K562 (cell line): ENCODE results near the gene UBE2J2. TPM values are rescaled to one million over a fixed set of nuclear protein-coding genes. Genes with fewer than 3 reads are reported as not detected.

Experiments
- ATAC-seq: fragments of 200-7000 bp; cut with Tn5 transposase; 3 replicates; pipeline ENCODE4 v1.9.1; 2020; ENCODE audit warnings: moderate library complexity
- BruUV-seq: library from RNA; stranded (reverse); fragments of 400-500 nt; replicated peaks from 2 replicates; lab custom pipeline; 2021; lab: Mats Ljungman, UMichigan
- CTCF ChIA-PET: fragments of 300-600 bp; formaldehyde crosslinking; extraction: SDS; loops from one replicate; lab custom pipeline; 2021; ENCODE audit warnings: low intra/inter-chr PET ratio; lab: Yijun Ruan, JAX
- POLR2A ChIA-PET: fragments of 300-600, 350-650 bp; sonication (Branson Sonifier 250); formaldehyde crosslinking; extraction: SDS; loops from one replicate; lab custom pipeline; 2021; ENCODE audit warnings: antibody characterized with exemption, inconsistent platforms; lab: Yijun Ruan, JAX
- DNase-seq, 4 experiments: peaks; one replicate each; pipeline versions ENCODE4 v3.0.0 to v3.0.0-alpha.2; 2011 to 2018; ENCODE audit warnings: low spot score in 3 of 4, mixed read lengths in 3 of 4; ENCODE audit errors: extremely low read depth in 1 of 4
- FAIRE-seq: peaks from 2 replicates; lab custom pipeline; 2011; peaks lifted over from hg19 to GRCh38; lab: Jason Lieb, UNC
- H2AFZ ChIP-seq: 2 replicates; pipeline ENCODE4 v1.6.0; 2011; ENCODE audit warnings: low read depth, low read length, control low read depth, inconsistent platforms
- H3K27ac ChIP-seq: fragments of 200-600 bp; 3 replicates; pipeline ENCODE4 v1.8.0; 2011; ENCODE audit warnings: low read depth, mild to moderate bottlenecking, control low read depth, inconsistent platforms, low read length, moderate library complexity, mixed read lengths; ENCODE audit errors: extremely low read depth
- H3K27me3 ChIP-seq, 2 experiments: fragments of 300-600 bp in 1 of 2; 2 replicates in 1 of 2; 3 replicates in 1 of 2; pipeline versions ENCODE4 v1.6.0 to v1.8.0; 2011; ENCODE audit warnings: inconsistent platforms in 2 of 2, low read length in 2 of 2, mild to moderate bottlenecking in 1 of 2, mixed read lengths in 1 of 2, moderate library complexity in 1 of 2; ENCODE audit not compliant: control insufficient read depth in 2 of 2, insufficient read depth in 2 of 2
- H3K36me3 ChIP-seq: fragments of 300-600 bp; 3 replicates; pipeline ENCODE4 v1.8.0; 2011; ENCODE audit warnings: mild to moderate bottlenecking, low read length, inconsistent platforms; ENCODE audit not compliant: control insufficient read depth, insufficient read depth
- H3K4me1 ChIP-seq, 2 experiments: fragments of 200-600 bp in 1 of 2; replicated peaks in 1 of 2; 2 replicates in 1 of 2; 3 replicates in 1 of 2; pipeline versions ENCODE4 v1.5.1 to v1.8.0; 2011; ENCODE audit warnings: inconsistent platforms in 2 of 2, low read length in 2 of 2, mild to moderate bottlenecking in 1 of 2, mixed read lengths in 1 of 2, moderate library complexity in 1 of 2; ENCODE audit not compliant: control insufficient read depth in 2 of 2, insufficient read depth in 2 of 2
- H3K4me2 ChIP-seq: 2 replicates; pipeline ENCODE4 v1.6.1; 2011; ENCODE audit warnings: low read length, control low read depth, inconsistent platforms, mixed read lengths; ENCODE audit not compliant: insufficient read depth
- H3K4me3 ChIP-seq: fragments of 200-600 bp; sonication (generic), shearing (Covaris generic); 2 replicates; pipeline ENCODE4 v1.5.1; 2016; ENCODE audit warnings: control low read depth, inconsistent platforms
- H3K79me2 ChIP-seq: fragments of 200-600 bp; 3 replicates; pipeline ENCODE4 v1.8.0; 2011; ENCODE audit warnings: low read length, inconsistent platforms; ENCODE audit not compliant: control insufficient read depth, insufficient read depth
- H3K9ac ChIP-seq, 2 experiments: 2 replicates each; pipeline versions ENCODE4 v1.6.0 to v1.6.1; 2011; ENCODE audit warnings: low read depth in 2 of 2, low read length in 2 of 2, control low read depth in 1 of 2, inconsistent platforms in 1 of 2, mild to moderate bottlenecking in 1 of 2, mixed read lengths in 1 of 2; ENCODE audit not compliant: insufficient read depth in 1 of 2
- H3K9me1 ChIP-seq: one replicate; pipeline ENCODE4 v1.6.0; 2011; ENCODE audit warnings: inconsistent platforms, mild to moderate bottlenecking, low read length, moderate library complexity; ENCODE audit not compliant: control insufficient read depth, insufficient read depth
- H3K9me3 ChIP-seq: replicated peaks from 2 replicates; pipeline ENCODE4 v1.5.1; 2011; ENCODE audit warnings: low read depth, low read length, inconsistent platforms; ENCODE audit not compliant: control insufficient read depth, insufficient read depth
- H4K20me1 ChIP-seq: replicated peaks from 2 replicates; pipeline ENCODE4 v1.6.1; 2011; ENCODE audit warnings: low read length, inconsistent platforms, mixed read lengths; ENCODE audit not compliant: control insufficient read depth, insufficient read depth
- BMI1 ChIP-seq: fragments of 150-350 bp; IDR thresholded peaks from 2 replicates; pipeline ENCODE4 v1.6.1; 2014; ENCODE audit warnings: low read length
- COPS2 ChIP-seq: fragments of 450-650 bp; conservative IDR thresholded peaks from 2 replicates; pipeline ENCODE4 v1.6.1; 2016; ENCODE audit warnings: mild to moderate bottlenecking, moderate library complexity
- CTCF ChIP-seq, 3 experiments: IDR thresholded peaks in 2 of 3; conservative IDR thresholded peaks in 1 of 3; 2 replicates each; pipeline ENCODE4 v1.5.1; 2011 to 2012; ENCODE audit warnings: low read length in 3 of 3, mild to moderate bottlenecking in 3 of 3, control low read depth in 2 of 3, improper control_type of control experiment in 1 of 3, inconsistent platforms in 1 of 3, low read depth in 1 of 3, mixed read lengths in 1 of 3, moderate library complexity in 1 of 3; ENCODE audit not compliant: insufficient read depth in 2 of 3
- E2F3 ChIP-seq: fragments of 250-450 bp; sonication (Bioruptor Pico); IDR thresholded peaks from 2 replicates; pipeline ENCODE4 v1.4.0; 2020; ENCODE audit warnings: mild to moderate bottlenecking
- KDM5B ChIP-seq: fragments of 200-600 bp; sonication (generic); IDR thresholded peaks from 2 replicates; pipeline ENCODE4 v1.6.1; 2012; ENCODE audit warnings: low read depth, mild to moderate bottlenecking, moderate library complexity, low read length, control low read depth, inconsistent platforms; ENCODE audit not compliant: insufficient replicate concordance
- NR1H2 ChIP-seq: sonication (generic); formaldehyde crosslinking; IDR thresholded peaks from 2 replicates; pipeline ENCODE4 v1.4.0; 2020; ENCODE audit warnings: mild to moderate bottlenecking, missing genetic modification reagents
- ZNF277 ChIP-seq: fragments of 250-450 bp; sonication (Bioruptor Pico); IDR thresholded peaks from 2 replicates; pipeline ENCODE4 v1.8.0; 2022; ENCODE audit warnings: inconsistent platforms, mild to moderate bottlenecking, moderate library complexity, borderline replicate concordance
- ZNF398 ChIP-seq: fragments of 250-450 bp; sonication (Bioruptor Pico); IDR thresholded peaks from 2 replicates; pipeline ENCODE4 v1.8.0; 2021; ENCODE audit warnings: moderate library complexity, mild to moderate bottlenecking, inconsistent platforms
- WGBS: fragments of 100-300 bp; shearing (Covaris generic); methylation state at CpG from one replicate; pipeline ENCODE4 v1.1.6; 2016; ENCODE audit warnings: low coverage, mixed read lengths; ENCODE audit not compliant: insufficient coverage; ENCODE audit errors: missing lambda C conversion rate; 5-methylcytosine and 5-hydroxymethylcytosine counted together
- in situ Hi-C: fragments of 300-500 bp; cut with MboI; formaldehyde crosslinking; loops from 4 replicates; pipeline ENCODE4 v1.15.0; 2018; ENCODE audit warnings: inconsistent platforms, mixed read lengths
- intact Hi-C: fragments of 100-400 bp; cut with micrococcal nuclease; formaldehyde crosslinking; loops from 2 replicates; pipeline ENCODE4 v1.14.2; 2022
- polyA plus RNA-seq, 8 experiments: library from polyadenylated mRNA; depleted of rRNA in 4 of 8; stranded (reverse) in 5 of 8; unstranded in 3 of 8; fragments of >200 nt; fragmentation: Nextera tagmentation in 2 of 8; fragmentation: Illumina TruSeq in 1 of 8; extraction: Ambion mirVana in 2 of 8; extraction: Trizol in 1 of 8; gene quantifications; 2 replicates each; pipeline versions ENCODE4 v1.2.1 to v1.2.3, GENCODE V29; 2011 to 2014; ENCODE audit warnings: inconsistent platforms in 1 of 8, missing spikeins in 1 of 8
- total RNA-seq, 7 experiments: library from RNA; depleted of rRNA in 6 of 7; stranded (reverse); fragments of >200 nt in 6 of 7; fragmentation: Illumina TruSeq in 2 of 7; extraction: Trizol in 2 of 7; gene quantifications; 2 replicates each; pipeline versions ENCODE4 v1.2.1 to v1.2.3, GENCODE V29; 2011 to 2021; ENCODE audit warnings: low replicate concordance in 1 of 7

Gene UBE2J2
- total and polyA plus RNA-seq, 9 of the 15 experiments (the other 6 are each of a cell fraction or from before 2014, with no cell fraction given), result 0.93 to 112 (median 75.5) TPM

GRCh38 chr1:1264868-1265272 lies 8.8 kb downstream of the UBE2J2 start:
- Histone ChIP-seq H4K20me1 (peaks cover 11% of the 10 kb centered on the region; the same call in 1 of the 2 replicates), H3K9me1 (peaks cover 10% of the 10 kb centered on the region), H3K4me2 (no peak overlapping the region), H3K27ac (no peak overlapping the region), H3K79me2 (peaks cover 45% of the 10 kb centered on the region), H3K4me3 (no peak overlapping the region), H3K36me3 (peaks cover 88% of the 10 kb centered on the region), H2AFZ (no peak overlapping the region), H3K9me3 (no peaks in the 10 kb centered on the region), H3K9ac (peak overlapping the region in 1 of 2 experiments; percentile 76; a peak in 1 of 4 replicates), H3K4me1 (peaks cover 0 to 22% of the 10 kb centered on the region in 2 experiments; a peak in 2 of 5 replicates), H3K27me3 (no peaks in the 10 kb centered on the region; a peak in 1 of 5 replicates)
- BruUV-seq, result no TSS peak
- ChIA-PET CTCF (no interaction called here), POLR2A (interaction anchor here (1.0 kb wide), 1 partner anchor 10 kb away, joined by 3 read pairs; no protein-coding TSS in a partner anchor)
- FAIRE-seq, result no peak
- peak; percentile 70 for ATAC-seq
- TF ChIP-seq KDM5B (no peak), ZNF398 (CRISPR knock-in tag) (no peak), NR1H2 (CRISPR knock-in tag) (no peak), BMI1 (no peak), CTCF (IDR thresholded peaks at IDR 0.05 in 2 of 3, conservative IDR thresholded peaks at IDR 0.05 in 1 of 3; ENCODE audit: insufficient read depth in 2 of 3, low read depth in 1 of 3, low read length in 3 of 3) (peak; percentile 40 to 58 (median 44); a peak in 5 of 6 replicates), ZNF277 (no peak), E2F3 (CRISPR knock-in tag) (no peak), COPS2 (no peak)
- intact Hi-C loops, result no loop called here
- WGBS, result 88% methylated on average over 10 of the region's 10 CpGs
- peak in 3 of 4 experiments; percentile 32 to 64 (median 54) for DNase-seq
- in situ Hi-C loops, result no loop called here
